ENCODE measurements around the gene LRRC8B.
A peak's percentile ranks its signal among the peaks of the same experiment; 100 is the strongest.
"Not testable (repeated sequence)": the region's sequence is repeated elsewhere in the genome, so short reads cannot be mapped to it uniquely, and the experiment has no call there.

LRRC8B gene

DNA sequence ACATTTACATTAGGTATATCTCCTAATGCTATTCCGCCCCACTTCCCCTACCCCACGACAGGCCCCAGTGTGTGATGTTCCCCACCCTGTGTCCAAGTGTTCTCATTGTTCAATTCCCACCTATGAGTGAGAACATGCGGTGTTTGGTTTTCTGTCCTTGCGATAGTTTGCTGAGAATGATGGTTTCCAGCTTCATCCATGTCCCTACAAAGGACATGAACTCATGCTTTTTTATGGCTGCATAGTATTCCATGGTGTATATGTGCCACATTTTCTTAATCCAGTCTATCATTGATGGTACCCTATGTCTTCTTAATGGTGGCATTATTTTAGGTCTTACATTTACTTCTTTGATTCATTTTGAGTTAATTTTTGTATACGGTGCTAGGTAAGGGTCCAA, 14.6 kb upstream of the LRRC8B start:
- H3K36me3 ChIP-seq (ENCODE audit: control insufficient read depth in 4 of 4, insufficient read depth in 4 of 4, low read length in 3 of 4); H3K4me3 ChIP-seq (ENCODE audit: control insufficient read depth in 1 of 7, extremely low read depth in 1 of 7, insufficient read depth in 4 of 7, low read depth in 2 of 7, low read length in 6 of 7); CTCF ChIA-PET; POLR2A ChIA-PET; H3K9me3 ChIP-seq (ENCODE audit: control extremely low read depth in 1 of 5, control insufficient read depth in 4 of 5, insufficient read depth in 2 of 5, low read depth in 1 of 5, low read length in 4 of 5); DNase-seq; H3K27me3 ChIP-seq (replicated peaks in 2 of 5; ENCODE audit: control insufficient read depth in 4 of 5, insufficient read depth in 5 of 5, low read length in 4 of 5); H3K27ac ChIP-seq (ENCODE audit: insufficient read depth in 1 of 2, low read depth in 1 of 2, low read length in 2 of 2, poor library complexity in 1 of 2, severe bottlenecking in 2 of 2); H3K4me1 ChIP-seq (ENCODE audit: control extremely low read depth in 1 of 4, control insufficient read depth in 4 of 4, insufficient read depth in 4 of 4, low read length in 3 of 4): not testable (repeated sequence)
- 100% methylated on average over 1 of the region's 5 CpGs for WGBS (ENCODE audit: insufficient coverage)

- Histone ChIP-seq H3K9me3 (ENCODE audit: control extremely low read depth in 1 of 5, control insufficient read depth in 4 of 5, insufficient read depth in 2 of 5, low read depth in 1 of 5, low read length in 4 of 5) (peaks cover 0 to 6% (median under 1%) of the 10 kb centered on the region in 5 experiments), H3K27ac (ENCODE audit: insufficient read depth in 1 of 2, low read depth in 1 of 2, low read length in 2 of 2, poor library complexity in 1 of 2, severe bottlenecking in 2 of 2) (no peak overlapping the region), H3K36me3 (ENCODE audit: control insufficient read depth in 4 of 4, insufficient read depth in 4 of 4, low read length in 3 of 4) (no peaks in the 10 kb centered on the region), H3K4me3 (ENCODE audit: control insufficient read depth in 1 of 7, extremely low read depth in 1 of 7, insufficient read depth in 4 of 7, low read depth in 2 of 7, low read length in 6 of 7) (no peak overlapping the region), H3K4me1 (ENCODE audit: control extremely low read depth in 1 of 4, control insufficient read depth in 4 of 4, insufficient read depth in 4 of 4, low read length in 3 of 4) (no peaks in the 10 kb centered on the region), H3K27me3 (replicated peaks in 2 of 5; ENCODE audit: control insufficient read depth in 4 of 5, insufficient read depth in 5 of 5, low read length in 4 of 5) (no peaks in the 10 kb centered on the region)
- CTCF ChIA-PET, result no interaction called here
- DNase-seq, result no peak
- 100% methylated on average over 1 of the region's 1 CpG for WGBS (ENCODE audit: insufficient coverage)
- POLR2A ChIA-PET, result interaction anchor here (0.6 kb wide), 1 partner anchor 25 kb away, joined by 3 read pairs; no protein-coding TSS in a partner anchor
These were observed 11.5 kb upstream of the LRRC8B start for GRCh38 chr1:89512996-89513720.

DNA sequence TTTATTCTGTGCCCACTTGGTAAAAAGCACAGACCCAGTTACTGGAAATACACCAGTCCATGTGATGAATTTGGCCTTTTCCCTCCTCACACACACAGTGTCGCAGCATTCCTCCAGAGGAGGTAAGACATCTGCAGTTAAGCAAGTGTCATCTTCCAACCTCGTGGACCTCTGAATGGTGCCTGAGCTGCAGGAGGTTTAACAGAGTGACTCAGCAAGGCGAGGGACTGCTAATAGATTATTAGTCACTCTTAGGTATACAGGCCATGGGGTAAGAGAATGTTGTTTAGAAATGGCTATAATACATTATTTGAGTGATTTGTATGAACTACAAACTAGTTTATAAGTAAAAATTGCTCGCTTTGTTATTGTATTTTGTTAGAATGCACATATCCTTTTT, 8.6 kb upstream of the LRRC8B start:
- H3K36me3 ChIP-seq (ENCODE audit: control insufficient read depth in 4 of 4, insufficient read depth in 4 of 4, low read length in 3 of 4), result no peaks in the 10 kb centered on the region
- ChIA-PET POLR2A (no interaction called here), CTCF (interaction anchor here (1.0 to 7.7 kb wide), 6 partner anchors 11 to 84 kb away, joined by 3 to 109 read pairs (median 4); no protein-coding TSS in a partner anchor)
- H3K27ac ChIP-seq (ENCODE audit: insufficient read depth in 1 of 2, low read depth in 1 of 2, low read length in 2 of 2, poor library complexity in 1 of 2, severe bottlenecking in 2 of 2), result no peak overlapping the region
- H3K4me1 ChIP-seq (ENCODE audit: control extremely low read depth in 1 of 4, control insufficient read depth in 4 of 4, insufficient read depth in 4 of 4, low read length in 3 of 4), result no peaks in the 10 kb centered on the region
- H3K27me3 ChIP-seq (replicated peaks in 2 of 5; ENCODE audit: control insufficient read depth in 4 of 5, insufficient read depth in 5 of 5, low read length in 4 of 5), result no peaks in the 10 kb centered on the region
- peaks cover 0 to 2% (median 0%) of the 10 kb centered on the region in 5 experiments for H3K9me3 ChIP-seq (ENCODE audit: control extremely low read depth in 1 of 5, control insufficient read depth in 4 of 5, insufficient read depth in 2 of 5, low read depth in 1 of 5, low read length in 4 of 5)
- no peak overlapping the region for H3K4me3 ChIP-seq (ENCODE audit: control insufficient read depth in 1 of 7, extremely low read depth in 1 of 7, insufficient read depth in 4 of 7, low read depth in 2 of 7, low read length in 6 of 7)
- WGBS (ENCODE audit: insufficient coverage), result 94% methylated on average over 2 of the region's 4 CpGs
- peak in 1 of 3 donors; percentile 22 for DNase-seq

DNA sequence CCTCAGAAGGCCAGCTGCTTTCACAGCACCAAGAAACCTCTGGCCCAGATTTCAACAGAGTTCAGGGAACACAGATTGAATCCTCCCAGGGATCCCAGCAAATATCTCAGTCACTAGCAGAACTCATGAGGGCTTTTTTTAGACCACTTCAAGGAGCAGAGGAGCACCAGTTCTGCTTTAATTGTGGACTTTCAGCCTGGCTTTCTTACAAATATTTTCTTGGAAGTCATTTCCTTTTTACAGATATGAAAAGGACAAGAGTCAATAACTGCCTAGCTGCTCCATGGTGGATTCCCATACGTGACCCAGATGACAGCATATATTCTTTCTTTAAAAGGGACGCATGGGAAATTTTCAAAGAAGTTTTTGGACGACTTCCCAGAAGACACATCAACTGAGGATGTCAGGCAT, 6.4 kb upstream of the LRRC8B start:
- H3K9me3 ChIP-seq (ENCODE audit: control extremely low read depth in 1 of 5, control insufficient read depth in 4 of 5, insufficient read depth in 2 of 5, low read depth in 1 of 5, low read length in 4 of 5), result peaks cover 0 to 2% (median 0%) of the 10 kb centered on the region in 5 experiments
- ChIA-PET CTCF (interaction anchor here (0.7 to 7.7 kb wide), 14 partner anchors 14 to 294 kb away, joined by 3 to 109 read pairs (median 4); no protein-coding TSS in a partner anchor), POLR2A (interaction anchor here (0.5 to 0.6 kb wide), 2 partner anchors 30 to 103 kb away, joined by 3 read pairs; no protein-coding TSS in a partner anchor)
- H3K27me3 ChIP-seq (replicated peaks in 2 of 5; ENCODE audit: control insufficient read depth in 4 of 5, insufficient read depth in 5 of 5, low read length in 4 of 5), result no peaks in the 10 kb centered on the region
- no peak overlapping the region for H3K27ac ChIP-seq (ENCODE audit: insufficient read depth in 1 of 2, low read depth in 1 of 2, low read length in 2 of 2, poor library complexity in 1 of 2, severe bottlenecking in 2 of 2)
- no peak overlapping the region for H3K4me3 ChIP-seq (ENCODE audit: control insufficient read depth in 1 of 7, extremely low read depth in 1 of 7, insufficient read depth in 4 of 7, low read depth in 2 of 7, low read length in 6 of 7)
- H3K4me1 ChIP-seq (ENCODE audit: control extremely low read depth in 1 of 4, control insufficient read depth in 4 of 4, insufficient read depth in 4 of 4, low read length in 3 of 4), result no peaks in the 10 kb centered on the region
- DNase-seq, result no peak
- no peaks in the 10 kb centered on the region for H3K36me3 ChIP-seq (ENCODE audit: control insufficient read depth in 4 of 4, insufficient read depth in 4 of 4, low read length in 3 of 4)
- 90% methylated on average over 3 of the region's 3 CpGs for WGBS (ENCODE audit: insufficient coverage)

DNA sequence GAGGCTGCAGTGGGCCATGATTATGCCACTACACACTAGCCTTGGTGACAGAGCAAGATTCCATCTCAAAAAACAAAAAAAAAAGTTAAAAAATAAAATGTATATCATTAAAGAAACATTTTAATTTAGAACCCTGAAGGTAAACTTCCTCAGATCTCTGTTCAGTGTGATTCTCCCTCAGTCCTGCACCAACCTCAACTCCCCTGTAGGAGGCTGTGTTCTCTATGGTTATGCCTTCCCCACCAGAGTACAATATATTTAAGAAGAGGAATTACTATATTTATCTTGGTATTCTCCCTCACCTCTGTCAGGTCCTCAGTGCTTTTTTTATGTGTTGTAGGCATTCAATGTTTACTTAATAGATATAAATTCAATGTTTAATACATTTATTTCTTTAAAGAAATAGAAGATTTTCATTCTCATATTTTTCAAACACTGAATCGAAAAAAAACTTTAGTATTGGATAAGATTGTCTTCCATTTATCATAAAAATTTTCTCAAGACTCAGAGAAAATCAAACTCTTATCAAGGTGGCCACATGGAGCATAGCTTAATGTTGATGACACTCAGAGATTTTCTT, 4.8 kb upstream of the LRRC8B start:
- DNase-seq, result peak; percentile 59 to 80 (median 74)
- Histone ChIP-seq H3K4me3 (ENCODE audit: control insufficient read depth in 1 of 7, extremely low read depth in 1 of 7, insufficient read depth in 4 of 7, low read depth in 2 of 7, low read length in 6 of 7) (no peak overlapping the region), H3K36me3 (ENCODE audit: control insufficient read depth in 4 of 4, insufficient read depth in 4 of 4, low read length in 3 of 4) (no peaks in the 10 kb centered on the region), H3K27me3 (replicated peaks in 2 of 5; ENCODE audit: control insufficient read depth in 4 of 5, insufficient read depth in 5 of 5, low read length in 4 of 5) (no peaks in the 10 kb centered on the region), H3K9me3 (ENCODE audit: control extremely low read depth in 1 of 5, control insufficient read depth in 4 of 5, insufficient read depth in 2 of 5, low read depth in 1 of 5, low read length in 4 of 5) (no peaks in the 10 kb centered on the region), H3K27ac (ENCODE audit: insufficient read depth in 1 of 2, low read depth in 1 of 2, low read length in 2 of 2, poor library complexity in 1 of 2, severe bottlenecking in 2 of 2) (no peak overlapping the region), H3K4me1 (ENCODE audit: control extremely low read depth in 1 of 4, control insufficient read depth in 4 of 4, insufficient read depth in 4 of 4, low read length in 3 of 4) (peaks cover 0 to 12% (median 8%) of the 10 kb centered on the region in 4 experiments)
- WGBS (ENCODE audit: insufficient coverage), result no CpG with 5 or more reads among the region's 1 CpG
- CTCF ChIA-PET, result interaction anchor here (1.2 to 7.7 kb wide), 10 partner anchors 33 to 107 kb away, joined by 3 to 109 read pairs (median 5); no protein-coding TSS in a partner anchor
- POLR2A ChIA-PET, result no interaction called here

GRCh38 chr1:89521977-89522376, 2.7 kb upstream of the LRRC8B start:
- DNase-seq; H3K4me3 ChIP-seq (ENCODE audit: control insufficient read depth in 1 of 7, extremely low read depth in 1 of 7, insufficient read depth in 4 of 7, low read depth in 2 of 7, low read length in 6 of 7); H3K36me3 ChIP-seq (ENCODE audit: control insufficient read depth in 4 of 4, insufficient read depth in 4 of 4, low read length in 3 of 4); H3K27me3 ChIP-seq (replicated peaks in 2 of 5; ENCODE audit: control insufficient read depth in 4 of 5, insufficient read depth in 5 of 5, low read length in 4 of 5); H3K9me3 ChIP-seq (ENCODE audit: control extremely low read depth in 1 of 5, control insufficient read depth in 4 of 5, insufficient read depth in 2 of 5, low read depth in 1 of 5, low read length in 4 of 5); H3K27ac ChIP-seq (ENCODE audit: insufficient read depth in 1 of 2, low read depth in 1 of 2, low read length in 2 of 2, poor library complexity in 1 of 2, severe bottlenecking in 2 of 2); POLR2A ChIA-PET: not testable (repeated sequence)
- CTCF ChIA-PET, result interaction anchor here (1.4 to 1.9 kb wide), 3 partner anchors 9 to 59 kb away, joined by 4 read pairs; no protein-coding TSS in a partner anchor
- H3K4me1 ChIP-seq (ENCODE audit: control extremely low read depth in 1 of 4, control insufficient read depth in 4 of 4, insufficient read depth in 4 of 4, low read length in 3 of 4), result peaks cover 4 to 25% (median 23%) of the 10 kb centered on the region in 4 experiments
- 80% methylated on average over 1 of the region's 6 CpGs for WGBS (ENCODE audit: insufficient coverage)
